Hepatocyte (in vitro differentiated cells): ENCODE measurements around the gene CCT8L2.
"Not testable (repeated sequence)": the region's sequence is repeated elsewhere in the genome, so short reads cannot be mapped to it uniquely, and the experiment has no call there.

Experiments
- CTCF ChIP-seq: fragments of 200-600 bp; sonication (generic); IDR thresholded peaks from 2 replicates; pipeline ENCODE4 v1.5.1; 2016; ENCODE audit warnings: antibody characterized with exemption, mild to moderate bottlenecking; ENCODE audit not compliant: poor library complexity
- EZH2 ChIP-seq: fragments of 200-600 bp; sonication (generic); IDR thresholded peaks from 2 replicates; pipeline ENCODE4 v1.6.1; 2016; ENCODE audit warnings: antibody characterized with exemption, mild to moderate bottlenecking, borderline replicate concordance
- EZH2phosphoT487 ChIP-seq: fragments of 200-600 bp; sonication (generic); IDR thresholded peaks from one replicate; pipeline ENCODE4 v1.6.1; 2018; ENCODE audit warnings: antibody characterized with exemption, mild to moderate bottlenecking, low read depth, moderate library complexity; ENCODE audit not compliant: unreplicated experiment, severe bottlenecking

GRCh38 chr22:16599648-16600047 is 7.0 kb upstream of the CCT8L2 start:
- TF ChIP-seq CTCF, EZH2, EZH2phosphoT487: not testable (repeated sequence)
